Retina (tissue), 1 donor: ENCODE measurements around the gene TBC1D2.

Source experiments
- DNase-seq: peaks from one replicate; pipeline ENCODE4 v3.0.0-alpha.2; 2016

Gene TBC1D2

GRCh38 chr9:98211260-98211659, 44.2 kb downstream of the TBC1D2 start:
- DNase-seq = no peak

- DNase-seq = no peak
Observed at GRCh38 chr9:98210435-98210834, 45.0 kb downstream of the TBC1D2 start.

DNA sequence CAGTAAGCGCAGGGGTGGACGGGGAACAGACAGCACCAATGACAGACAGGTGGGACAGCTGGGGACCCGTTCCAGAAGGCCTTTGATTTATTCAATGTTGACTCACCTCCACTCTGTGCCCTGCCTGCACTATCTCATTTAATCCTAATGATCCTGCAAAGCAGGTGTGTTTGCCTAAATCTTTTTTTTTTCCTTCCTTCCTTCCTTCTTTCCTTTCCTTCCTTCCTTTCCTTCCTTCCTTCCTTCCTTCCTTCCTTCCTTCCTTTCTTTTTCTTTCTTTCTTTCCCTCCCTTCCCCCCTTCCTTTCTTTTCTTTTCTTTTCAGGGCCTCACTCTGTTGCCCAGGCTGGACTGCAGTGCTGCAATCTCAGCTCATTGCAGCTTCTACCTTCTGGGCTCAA, 45.9 kb downstream of the TBC1D2 start:
- DNase-seq = no peak

DNA sequence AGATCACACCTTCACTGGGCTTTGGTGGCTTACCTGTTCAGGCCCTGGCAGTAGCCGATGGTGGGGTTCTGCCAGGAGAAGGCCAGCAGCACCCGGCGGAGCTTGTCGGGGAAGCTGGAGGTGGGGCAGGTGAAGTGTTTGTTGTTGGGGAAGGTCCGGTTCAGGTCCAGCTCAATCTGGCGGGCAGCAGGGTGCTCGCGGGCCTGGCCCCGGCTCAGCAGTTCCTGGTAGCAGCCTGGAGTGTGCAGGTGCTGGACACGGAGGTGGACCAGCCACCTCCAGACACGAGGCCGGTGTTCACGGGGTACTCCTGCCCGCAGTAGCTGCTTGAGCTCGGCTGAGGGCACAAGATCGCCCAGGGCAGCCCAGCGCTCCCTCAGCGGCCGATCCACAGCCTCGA, 46.8 kb downstream of the TBC1D2 start:
- DNase-seq = no peak

DNA sequence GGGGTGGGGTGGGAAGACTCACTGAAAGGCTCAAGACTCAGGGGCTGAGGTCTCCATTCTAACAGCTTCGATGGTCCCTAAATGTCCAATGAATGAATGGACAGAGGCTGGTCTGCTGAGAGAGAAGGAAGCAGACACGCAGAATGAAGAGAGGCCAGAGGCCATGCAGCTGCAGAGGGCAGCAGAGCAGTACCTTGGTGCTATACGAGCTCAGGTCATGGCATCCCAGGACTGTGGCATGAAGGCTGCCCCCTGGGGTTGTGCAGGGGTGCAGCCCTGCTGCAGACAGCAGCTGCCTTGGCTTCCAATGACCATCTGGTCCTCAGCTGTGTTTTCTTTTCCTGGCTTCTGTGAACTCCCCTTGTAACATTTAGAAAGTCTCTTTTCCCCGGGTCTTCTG, 47.8 kb downstream of the TBC1D2 start:
- no peak for DNase-seq

GRCh38 chr9:98206754-98207153, 48.7 kb downstream of the TBC1D2 start:
- DNase-seq = no peak

GRCh38 chr9:98204692-98205091, 50.8 kb downstream of the TBC1D2 start:
- no peak for DNase-seq

GRCh38 chr9:98203153-98203552, 52.3 kb downstream of the TBC1D2 start:
- DNase-seq = no peak

- no peak for DNase-seq
Observed at GRCh38 chr9:98202252-98202651, 53.2 kb downstream of the TBC1D2 start.

DNA sequence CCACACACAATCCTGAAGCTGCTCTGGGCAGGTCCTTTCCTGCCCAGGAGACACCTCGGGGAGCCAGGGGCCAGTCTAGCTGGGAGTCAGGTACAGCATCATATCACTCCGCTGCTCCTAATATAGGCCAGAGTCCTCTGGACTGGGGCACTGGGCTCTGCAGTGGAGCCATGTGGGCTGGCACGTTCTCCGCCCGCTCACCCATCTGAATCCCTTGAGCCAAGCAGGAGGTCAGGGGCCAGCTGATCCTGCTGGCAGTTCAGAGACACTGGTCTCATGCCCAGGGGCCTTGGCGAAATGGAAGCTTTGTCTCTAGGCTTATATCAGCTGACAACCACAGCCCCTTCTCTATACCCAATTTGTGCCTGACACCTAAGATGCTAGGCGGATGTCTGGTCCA, 53.7 kb downstream of the TBC1D2 start:
- DNase-seq = no peak

DNA sequence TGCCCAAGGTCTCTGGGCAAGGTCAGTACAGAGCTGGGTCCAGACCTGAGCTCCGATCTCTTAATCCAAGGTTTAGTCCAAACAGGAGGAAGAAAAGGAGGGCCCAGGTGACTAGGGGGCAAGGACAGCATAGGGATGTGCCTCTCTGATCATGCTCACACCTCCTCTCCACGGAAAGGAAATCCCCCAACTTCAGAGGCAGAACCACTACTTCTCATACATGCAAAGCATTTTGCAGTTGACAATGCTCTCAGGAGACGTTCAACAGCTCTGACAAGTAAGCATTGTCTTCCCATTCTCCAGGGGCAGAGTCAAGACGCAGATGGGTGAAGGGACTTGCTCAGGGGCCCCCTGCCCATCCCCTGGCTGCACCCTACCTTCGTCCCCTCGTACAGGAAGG, 54.3 kb downstream of the TBC1D2 start:
- DNase-seq = no peak

- no peak for DNase-seq
Observed at GRCh38 chr9:98199388-98200033, 55.9 kb downstream of the TBC1D2 start.

DNA sequence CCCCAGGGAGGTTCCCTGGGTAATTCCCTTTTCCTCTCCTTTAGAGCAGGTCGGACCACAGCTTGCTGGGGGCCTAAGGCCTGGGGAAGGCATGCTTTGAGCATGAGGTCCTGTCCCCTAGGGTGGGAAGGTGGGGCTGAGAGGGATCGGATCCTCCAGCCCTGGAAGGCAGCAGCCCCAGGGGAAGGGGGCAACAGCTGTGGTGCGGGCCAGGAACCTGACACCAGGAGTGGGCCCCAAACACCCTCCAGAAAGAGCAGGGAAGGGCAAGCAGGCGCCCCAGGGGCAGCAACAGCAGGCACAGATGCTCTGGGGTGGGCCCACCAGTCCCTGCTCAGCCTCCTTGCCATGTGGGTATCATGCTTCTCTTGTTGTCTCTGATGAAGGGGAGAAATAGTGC, 59.8 kb downstream of the TBC1D2 start:
- DNase-seq = no peak

GRCh38 chr9:98193336-98193944, 62.0 kb downstream of the TBC1D2 start:
- no peak for DNase-seq

DNA sequence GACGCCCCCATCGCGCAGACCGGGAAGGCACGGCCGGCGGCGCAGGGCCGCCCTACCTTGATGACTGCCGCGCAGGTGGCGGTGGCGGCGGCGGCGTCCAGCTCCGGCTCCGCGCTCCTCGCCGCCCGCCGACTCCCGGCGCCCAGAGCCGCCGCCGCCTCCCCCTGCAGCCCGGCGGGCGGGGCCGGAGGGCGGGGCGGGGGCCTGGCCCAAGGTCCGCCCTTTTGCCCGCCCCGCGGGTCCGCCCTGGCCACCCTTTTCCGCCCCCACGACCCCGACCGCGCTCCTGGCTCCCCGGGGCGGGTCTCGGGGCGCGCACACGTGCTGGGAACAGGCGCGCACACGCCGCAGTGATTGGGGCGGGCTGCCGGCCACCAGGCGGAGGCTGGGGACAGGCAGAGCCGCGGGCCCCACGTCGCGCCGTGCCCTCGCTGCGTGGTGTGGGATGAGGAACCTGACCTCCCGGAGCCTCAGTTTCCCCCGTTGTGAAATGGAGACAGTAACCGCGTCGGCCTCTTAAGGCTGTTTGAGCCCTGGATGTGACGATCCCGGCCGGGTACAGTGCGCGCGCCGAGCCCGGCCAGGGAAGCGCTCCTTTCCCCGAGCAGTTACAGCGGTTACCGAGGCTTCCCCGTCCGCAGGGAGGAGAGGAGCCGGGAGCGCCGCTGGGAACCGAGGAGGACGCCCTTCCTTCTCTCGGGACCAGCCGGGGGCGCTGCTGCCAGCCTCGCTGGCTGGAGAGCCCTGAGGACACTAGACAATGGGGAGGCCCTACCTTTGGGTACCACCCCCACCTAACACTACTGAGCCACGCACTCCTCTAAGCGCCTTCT, 62.7 kb downstream of the TBC1D2 start, which contains the start of gene CORO2A:
TSS of gene CORO2A (minus strand) at position 135 of the 833 bp plus-strand sequence. CDS start 34,977 bp downstream, outside the sequence.
- peak; percentile 92 for DNase-seq

- peak; percentile 68 for DNase-seq
Observed at GRCh38 chr9:98191671-98192502, 63.6 kb downstream of the TBC1D2 start.

GRCh38 chr9:98191181-98191608, 64.3 kb downstream of the TBC1D2 start:
- DNase-seq = no peak

DNA sequence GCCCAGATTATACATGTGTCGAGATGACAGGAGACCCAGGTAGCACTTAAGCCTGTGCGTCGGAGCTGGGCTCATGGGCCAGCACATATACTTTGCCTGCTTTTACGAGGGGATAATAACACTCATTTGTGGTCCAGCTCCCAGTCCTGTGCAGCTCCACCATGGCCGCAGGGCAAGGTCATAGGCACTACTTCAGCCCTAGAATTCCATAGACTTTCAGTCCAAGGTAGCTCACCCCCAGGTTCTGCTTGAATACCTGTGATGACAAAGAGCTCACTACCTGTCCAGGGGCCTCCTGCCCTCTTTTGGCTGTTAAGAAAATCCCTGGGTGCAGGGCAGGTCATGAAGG, 64.7 kb downstream of the TBC1D2 start:
- DNase-seq = no peak

DNA sequence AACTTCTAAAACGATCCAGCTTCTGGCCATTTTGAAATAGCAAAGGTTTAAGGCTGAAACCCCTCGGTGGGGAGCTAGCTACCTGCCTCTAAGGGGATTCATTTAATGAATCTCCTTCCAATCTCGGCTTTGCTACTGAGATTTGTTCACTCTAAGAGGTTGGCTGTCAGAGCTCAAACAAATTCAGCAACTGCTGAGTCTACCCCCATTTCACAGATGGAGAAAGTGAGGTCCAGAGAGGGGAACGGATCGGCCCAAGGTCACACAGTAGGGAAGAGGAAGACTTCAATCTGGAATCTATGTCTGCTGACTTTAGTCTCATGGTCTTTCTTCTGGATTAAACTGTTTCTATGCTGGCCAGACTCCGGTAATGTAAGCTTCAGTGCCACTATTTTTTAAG, 66.0 kb downstream of the TBC1D2 start:
- DNase-seq = no peak

DNA sequence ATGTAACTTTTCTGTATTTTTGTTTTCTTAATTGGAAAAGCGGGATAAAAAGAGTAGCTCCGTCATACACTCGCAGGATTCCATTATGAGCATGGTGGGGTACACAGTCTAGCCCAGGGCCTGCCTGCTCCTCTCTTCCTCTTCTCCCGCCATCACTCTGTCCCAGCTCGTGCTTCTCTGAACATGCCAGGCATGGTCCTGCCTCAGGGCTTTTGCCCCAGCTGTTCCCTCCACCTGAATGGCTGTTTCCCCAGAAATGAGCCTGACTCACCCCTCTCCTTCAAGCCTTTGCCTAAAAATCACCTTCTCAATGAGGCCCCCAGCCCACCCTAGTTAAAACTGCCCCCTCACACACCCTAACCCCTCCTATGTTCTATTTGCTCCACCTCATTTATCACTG, 67.5 kb downstream of the TBC1D2 start:
- DNase-seq = no peak

DNA sequence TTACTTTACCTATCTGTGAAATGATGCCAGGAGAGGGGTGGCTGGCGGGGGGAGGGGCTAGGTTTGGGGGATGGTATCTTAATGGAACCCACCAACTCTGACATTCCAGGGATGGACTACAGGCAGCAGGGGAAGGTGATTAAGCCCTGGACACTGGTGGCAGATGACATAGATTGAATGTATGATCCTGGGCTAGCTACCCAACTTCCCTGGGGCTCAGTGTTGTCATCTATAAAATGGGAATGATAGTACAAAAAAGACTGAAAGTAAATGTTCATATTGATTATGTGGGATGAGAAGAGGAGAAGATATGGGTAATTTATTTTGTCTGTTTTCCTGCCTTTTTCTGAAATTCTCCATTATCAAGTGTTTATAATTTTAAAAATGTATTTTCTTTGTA, 69.2 kb downstream of the TBC1D2 start:
- no peak for DNase-seq

DNA sequence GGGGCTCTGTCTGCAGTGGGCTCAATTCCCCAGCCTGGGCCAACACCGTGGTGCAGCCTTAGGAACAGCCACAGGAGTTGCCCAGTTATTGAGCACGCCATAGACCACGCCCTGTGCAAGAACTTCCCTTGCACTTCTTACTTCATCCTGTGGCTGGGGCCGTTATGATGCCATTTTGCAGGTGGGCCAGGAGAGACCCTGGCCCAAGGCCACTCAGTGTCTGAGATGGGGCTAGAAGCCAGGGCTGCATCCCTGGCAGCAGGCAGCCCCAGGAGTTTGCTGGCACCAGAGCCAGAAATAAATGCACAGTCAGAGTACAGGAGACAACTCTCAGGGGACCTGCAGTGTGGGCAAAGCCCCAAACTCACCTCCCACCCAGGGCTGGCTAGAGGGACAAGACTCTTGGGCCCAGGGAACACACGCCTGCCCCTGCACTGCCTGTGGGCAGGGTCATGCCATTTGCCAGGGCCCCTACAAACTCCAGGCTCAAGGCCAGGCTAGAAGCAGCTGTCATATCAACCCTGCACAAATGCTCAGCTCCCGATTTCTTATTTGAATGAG, 69.8 kb downstream of the TBC1D2 start:
- DNase-seq = no peak
